Activated naive CD8-positive, alpha-beta T cell treated with anti-CD3 and anti-CD28 coated beads, Interleukin-2, amount 10 ng/mL, durations not matched to agents 7 days and 5 days (primary cell): ENCODE measurements around the gene NRG2. TPM values are rescaled to one million over a fixed set of nuclear protein-coding genes. Genes with fewer than 3 reads are reported as not detected.

ENCODE experiments used
- ATAC-seq: fragments of 150-1000 bp; cut with Tn5 transposase; one replicate; pipeline ENCODE4 v1.10.0; 2021; ENCODE audit warnings: low read depth, moderate library complexity
- POLR2A ChIA-PET: fragments of 350-600 bp; sonication (Branson Sonifier 250); formaldehyde crosslinking; loops from one replicate; lab custom pipeline; 2021; ENCODE audit warnings: antibody characterized with exemption; lab: Charles Lee
- DNase-seq: peaks from one replicate; pipeline ENCODE4 v3.0.0; 2021
- H3K27ac Mint-ChIP-seq: one replicate; pipeline ENCODE4 v1.8.0; 2022; ENCODE audit warnings: mild to moderate bottlenecking, mixed read lengths
- H3K27me3 Mint-ChIP-seq: one replicate; pipeline ENCODE4 v1.8.0; 2022; ENCODE audit warnings: mild to moderate bottlenecking, moderate library complexity, mixed read lengths
- H3K36me3 Mint-ChIP-seq: one replicate; pipeline ENCODE4 v1.8.0; 2021; ENCODE audit warnings: mild to moderate bottlenecking, mixed read lengths
- H3K4me1 Mint-ChIP-seq: one replicate; pipeline ENCODE4 v1.8.0; 2021; ENCODE audit warnings: mixed read lengths
- H3K4me3 Mint-ChIP-seq: one replicate; pipeline ENCODE4 v1.8.0; 2022; ENCODE audit warnings: mild to moderate bottlenecking, moderate library complexity, mixed read lengths
- H3K9me3 Mint-ChIP-seq: one replicate; pipeline ENCODE4 v1.8.0; 2021; ENCODE audit warnings: mixed read lengths
- total RNA-seq, 2 experiments: library from RNA; stranded (reverse); gene quantifications; one replicate each; pipeline ENCODE4 v1.2.3, GENCODE V29; 2021

The NRG2 gene
- total RNA-seq, 2 experiments from 2014 or later: 0.08 TPM; not detected in 1

- H3K9me3 Mint-ChIP-seq: no peaks in the 10 kb centered on the region
- DNase-seq (no peak), ATAC-seq (no peak)
- no peak overlapping the region for H3K27ac Mint-ChIP-seq
- no peak overlapping the region for H3K4me3 Mint-ChIP-seq
- H3K27me3 Mint-ChIP-seq: peaks cover 50% of the 10 kb centered on the region
- H3K4me1 Mint-ChIP-seq: no peaks in the 10 kb centered on the region
- no peaks in the 10 kb centered on the region for H3K36me3 Mint-ChIP-seq
- POLR2A ChIA-PET: no interaction called here
These were observed 9.9 kb downstream of the NRG2 start for GRCh38 chr5:140033037-140033760.

GRCh38 chr5:140032296-140032695, 10.8 kb downstream of the NRG2 start:
- DNase-seq (no peak), ATAC-seq (no peak)
- Mint-ChIP-seq H3K36me3 (no peaks in the 10 kb centered on the region), H3K9me3 (no peaks in the 10 kb centered on the region), H3K4me3 (no peak overlapping the region), H3K27ac (no peak overlapping the region), H3K27me3 (peaks cover 44% of the 10 kb centered on the region), H3K4me1 (no peaks in the 10 kb centered on the region)
- POLR2A ChIA-PET: no interaction called here

- Mint-ChIP-seq H3K4me3 (no peak overlapping the region), H3K27ac (no peak overlapping the region), H3K36me3 (no peaks in the 10 kb centered on the region), H3K27me3 (peaks cover 23% of the 10 kb centered on the region), H3K9me3 (no peaks in the 10 kb centered on the region), H3K4me1 (peaks cover 2% of the 10 kb centered on the region)
- no peak for DNase-seq
- POLR2A ChIA-PET: no interaction called here
- ATAC-seq: no peak
These were observed 15.3 kb downstream of the NRG2 start for GRCh38 chr5:140027807-140028206.

- H3K4me1 Mint-ChIP-seq: peaks cover 2% of the 10 kb centered on the region
- no peaks in the 10 kb centered on the region for H3K9me3 Mint-ChIP-seq
- H3K27me3 Mint-ChIP-seq: peaks cover 9% of the 10 kb centered on the region
- H3K4me3 Mint-ChIP-seq: no peak overlapping the region
- H3K36me3 Mint-ChIP-seq: no peaks in the 10 kb centered on the region
- no peak overlapping the region for H3K27ac Mint-ChIP-seq
- POLR2A ChIA-PET: no interaction called here
- ATAC-seq (no peak), DNase-seq (no peak)
These were observed 17.4 kb downstream of the NRG2 start for GRCh38 chr5:140025736-140026135.

GRCh38 chr5:140024928-140025327, 18.2 kb downstream of the NRG2 start:
- POLR2A ChIA-PET: no interaction called here
- ATAC-seq (no peak), DNase-seq (no peak)
- Mint-ChIP-seq H3K4me1 (peaks cover 2% of the 10 kb centered on the region), H3K27ac (no peak overlapping the region), H3K4me3 (no peak overlapping the region), H3K36me3 (no peaks in the 10 kb centered on the region), H3K27me3 (peaks cover 13% of the 10 kb centered on the region), H3K9me3 (no peaks in the 10 kb centered on the region)

- no peak for DNase-seq
- H3K4me1 Mint-ChIP-seq: peaks cover 2% of the 10 kb centered on the region
- POLR2A ChIA-PET: no interaction called here
- no peak overlapping the region for H3K4me3 Mint-ChIP-seq
- H3K36me3 Mint-ChIP-seq: no peaks in the 10 kb centered on the region
- peaks cover 15% of the 10 kb centered on the region for H3K27me3 Mint-ChIP-seq
- no peak overlapping the region for H3K27ac Mint-ChIP-seq
- H3K9me3 Mint-ChIP-seq: no peaks in the 10 kb centered on the region
- ATAC-seq: no peak
These were observed 19.4 kb downstream of the NRG2 start for GRCh38 chr5:140023611-140024191.

- no peak for DNase-seq
- POLR2A ChIA-PET: no interaction called here
These were observed 22.4 kb downstream of the NRG2 start for GRCh38 chr5:140020601-140021177.

GRCh38 chr5:140018920-140019644, 24.0 kb downstream of the NRG2 start:
- Mint-ChIP-seq H3K9me3 (no peaks in the 10 kb centered on the region), H3K4me3 (no peak overlapping the region), H3K27ac (no peak overlapping the region), H3K4me1 (no peaks in the 10 kb centered on the region), H3K36me3 (no peaks in the 10 kb centered on the region), H3K27me3 (peaks cover 9% of the 10 kb centered on the region)
- POLR2A ChIA-PET: no interaction called here
- ATAC-seq (no peak), DNase-seq (no peak)

More at GRCh38 chr5:140020601-140021177, 22.4 kb downstream of the NRG2 start:
- Mint-ChIP-seq H3K36me3 (no peaks in the 10 kb centered on the region), H3K4me3 (no peak overlapping the region), H3K4me1 (peaks cover 2% of the 10 kb centered on the region), H3K27me3 (peaks cover 11% of the 10 kb centered on the region), H3K27ac (no peak overlapping the region), H3K9me3 (no peaks in the 10 kb centered on the region)
- no peak for ATAC-seq

- POLR2A ChIA-PET: no interaction called here
- ATAC-seq: no peak
- H3K27ac Mint-ChIP-seq: no peak overlapping the region
- no peaks in the 10 kb centered on the region for H3K4me1 Mint-ChIP-seq
- peaks cover 7% of the 10 kb centered on the region for H3K27me3 Mint-ChIP-seq
- no peaks in the 10 kb centered on the region for H3K36me3 Mint-ChIP-seq
- H3K9me3 Mint-ChIP-seq: no peaks in the 10 kb centered on the region
- no peak overlapping the region for H3K4me3 Mint-ChIP-seq
- DNase-seq: no peak
These were observed 24.6 kb downstream of the NRG2 start for GRCh38 chr5:140018517-140018916.

- no peaks in the 10 kb centered on the region for H3K4me1 Mint-ChIP-seq
- no peak for ATAC-seq
- POLR2A ChIA-PET: no interaction called here
These were observed 25.0 kb downstream of the NRG2 start for GRCh38 chr5:140018096-140018481.

GRCh38 chr5:140017397-140018095, 25.6 kb downstream of the NRG2 start:
- DNase-seq (no peak), ATAC-seq (no peak)
- POLR2A ChIA-PET: no interaction called here
- Mint-ChIP-seq H3K4me3 (no peak overlapping the region), H3K27me3 (peaks cover 7% of the 10 kb centered on the region), H3K9me3 (no peaks in the 10 kb centered on the region), H3K4me1 (no peaks in the 10 kb centered on the region), H3K36me3 (no peaks in the 10 kb centered on the region), H3K27ac (no peak overlapping the region)

More at GRCh38 chr5:140018096-140018481, 25.0 kb downstream of the NRG2 start:
- no peak overlapping the region for H3K27ac Mint-ChIP-seq
- no peak overlapping the region for H3K4me3 Mint-ChIP-seq
- H3K9me3 Mint-ChIP-seq: no peaks in the 10 kb centered on the region
- DNase-seq: no peak
- H3K27me3 Mint-ChIP-seq: peaks cover 7% of the 10 kb centered on the region
- no peaks in the 10 kb centered on the region for H3K36me3 Mint-ChIP-seq

GRCh38 chr5:140015706-140016105, 27.4 kb downstream of the NRG2 start:
- POLR2A ChIA-PET: no interaction called here
- no peak overlapping the region for H3K4me3 Mint-ChIP-seq
- H3K27ac Mint-ChIP-seq: no peak overlapping the region
- DNase-seq (no peak), ATAC-seq (no peak)
- peaks cover 7% of the 10 kb centered on the region for H3K27me3 Mint-ChIP-seq
- no peaks in the 10 kb centered on the region for H3K36me3 Mint-ChIP-seq
- H3K4me1 Mint-ChIP-seq: no peaks in the 10 kb centered on the region
- no peaks in the 10 kb centered on the region for H3K9me3 Mint-ChIP-seq

- H3K27me3 Mint-ChIP-seq: no peaks in the 10 kb centered on the region
- H3K36me3 Mint-ChIP-seq: no peaks in the 10 kb centered on the region
- H3K9me3 Mint-ChIP-seq: no peaks in the 10 kb centered on the region
- DNase-seq (no peak), ATAC-seq (no peak)
- POLR2A ChIA-PET: no interaction called here
- no peak overlapping the region for H3K4me3 Mint-ChIP-seq
- H3K27ac Mint-ChIP-seq: no peak overlapping the region
- H3K4me1 Mint-ChIP-seq: no peaks in the 10 kb centered on the region
These were observed 28.3 kb downstream of the NRG2 start for GRCh38 chr5:140014751-140015150.
